GM12878 (cell line): ENCODE data around the gene USP46. TPM values are rescaled to one million over a fixed set of nuclear protein-coding genes. Genes with fewer than 3 reads are reported as not detected.

Experiments used
- ATAC-seq: fragments of 200-7000 bp; cut with Tn5 transposase; 3 replicates; pipeline ENCODE4 v1.9.1; 2020; ENCODE audit warnings: mild to moderate bottlenecking, moderate library complexity
- BruUV-seq: library from RNA; stranded (reverse); fragments of 400-500 nt; replicated peaks from 2 replicates; lab custom pipeline; 2021; lab: Mats Ljungman, UMichigan
- CTCF ChIA-PET: fragments of 300-600 bp; sonication (Branson Sonifier 250); formaldehyde crosslinking; extraction: SDS; loops from one replicate; lab custom pipeline; 2021; ENCODE audit warnings: inconsistent platforms; lab: Yijun Ruan, JAX
- POLR2A ChIA-PET: fragments of 350-600 bp; formaldehyde crosslinking; extraction: SDS; loops from one replicate; lab custom pipeline; 2021; ENCODE audit warnings: inconsistent platforms; lab: Charles Lee
- RAD21 ChIA-PET: fragments of 300-600 bp; sonication (Branson Sonifier 250); formaldehyde crosslinking; loops from one replicate; lab custom pipeline; 2023; ENCODE audit warnings: antibody characterized with exemption; ENCODE audit not compliant: unreplicated experiment; lab: Charles Lee
- SMC1A ChIA-PET: fragments of 300-600 bp; sonication (Branson Sonifier 250); formaldehyde crosslinking; loops from one replicate; lab custom pipeline; 2023; ENCODE audit not compliant: unreplicated experiment, uncharacterized antibody; lab: Charles Lee
- DNase-seq: peaks from one replicate; pipeline ENCODE4 v3.0.0-alpha.2; 2011; ENCODE audit warnings: low read depth, low spot score
- FAIRE-seq: peaks from 3 replicates; lab custom pipeline; 2011; peaks lifted over from hg19 to GRCh38; lab: Jason Lieb, UNC
- H2AFZ ChIP-seq: 2 replicates; pipeline ENCODE4 v1.6.0; 2011; ENCODE audit warnings: low read depth, low read length, control low read depth; ENCODE audit not compliant: control insufficient read depth
- H3K27ac ChIP-seq: 2 replicates; pipeline ENCODE4 v1.5.1; 2011; ENCODE audit warnings: control low read depth; ENCODE audit not compliant: control insufficient read depth, insufficient read depth
- H3K27me3 ChIP-seq, 2 experiments: replicated peaks in 1 of 2; 2 replicates each; pipeline versions ENCODE4 v1.6.0 to v1.6.1; 2011; ENCODE audit warnings: low read length in 1 of 2; ENCODE audit not compliant: control insufficient read depth in 2 of 2, insufficient read depth in 2 of 2
- H3K36me3 ChIP-seq, 2 experiments: 2 replicates each; pipeline ENCODE4 v1.5.1; 2011; ENCODE audit warnings: low read length in 1 of 2; ENCODE audit not compliant: control insufficient read depth in 2 of 2, insufficient read depth in 2 of 2
- H3K4me1 ChIP-seq: 2 replicates; pipeline ENCODE4 v1.6.1; 2011; ENCODE audit warnings: mild to moderate bottlenecking, low read length, moderate library complexity, mixed read lengths; ENCODE audit not compliant: control insufficient read depth, insufficient read depth
- H3K4me2 ChIP-seq: 2 replicates; pipeline ENCODE4 v1.6.0; 2011; ENCODE audit warnings: control low read depth; ENCODE audit not compliant: control insufficient read depth, insufficient read depth
- H3K4me3 ChIP-seq: fragments of 200-600 bp; sonication (generic); 2 replicates; pipeline ENCODE4 v1.5.1; 2016
- H3K79me2 ChIP-seq: 2 replicates; pipeline ENCODE4 v1.6.0; 2011; ENCODE audit warnings: low read length; ENCODE audit not compliant: control insufficient read depth, insufficient read depth
- H3K9ac ChIP-seq: 2 replicates; pipeline ENCODE4 v1.8.0; 2011; ENCODE audit warnings: low read length, control low read depth, mixed read lengths; ENCODE audit not compliant: control insufficient read depth, insufficient read depth
- H3K9me3 ChIP-seq: replicated peaks from 3 replicates; pipeline ENCODE4 v1.5.1; 2011; ENCODE audit warnings: mild to moderate bottlenecking, low read length; ENCODE audit not compliant: control insufficient read depth, insufficient read depth
- H4K20me1 ChIP-seq: 2 replicates; pipeline ENCODE4 v1.6.0; 2011; ENCODE audit not compliant: control insufficient read depth, insufficient read depth
- SUZ12 ChIP-seq: fragments of 200-600 bp; sonication (generic); IDR thresholded peaks from one replicate; pipeline ENCODE4 v1.6.1; 2018; ENCODE audit warnings: antibody characterized with exemption, mild to moderate bottlenecking; ENCODE audit not compliant: unreplicated experiment
- WGBS: methylation state at CpG from one replicate; pipeline ENCODE4 v1.1.6; 2016; ENCODE audit warnings: low lambda C conversion rate; ENCODE audit not compliant: insufficient replicate concordance, insufficient coverage; ENCODE audit errors: missing lambda C conversion rate; 5-methylcytosine and 5-hydroxymethylcytosine counted together
- in situ Hi-C: fragments of 300-500 bp; cut with MboI; formaldehyde crosslinking; loops from 9 replicates; pipeline ENCODE4 v1.14.3; 2018; ENCODE audit warnings: mixed read lengths
- intact Hi-C: fragments of 100-400 bp; cut with micrococcal nuclease; formaldehyde crosslinking; loops from one replicate; pipeline ENCODE4 v1.14.2; 2022; ENCODE audit not compliant: unreplicated experiment
- polyA plus RNA-seq, 11 experiments: library from polyadenylated mRNA; depleted of rRNA in 4 of 11; unstranded in 6 of 11; stranded (reverse) in 5 of 11; fragments of >200 nt; fragmentation: Nextera tagmentation in 4 of 11; fragmentation: Illumina TruSeq in 1 of 11; extraction: Ambion mirVana in 4 of 11; extraction: Trizol in 1 of 11; gene quantifications; 1 replicate in 1 of 11; 2 replicates in 10 of 11; pipeline versions ENCODE4 v1.2.1 to v1.2.3, GENCODE V29; 2011 to 2016; ENCODE audit warnings: inconsistent platforms in 2 of 11, missing spikeins in 2 of 11, low read depth in 1 of 11
- total RNA-seq, 4 experiments: library from RNA; depleted of rRNA in 3 of 4; stranded (reverse); fragments of >200 nt in 3 of 4; fragmentation: Illumina TruSeq in 1 of 4; extraction: Trizol in 1 of 4; gene quantifications; 2 replicates each; pipeline versions ENCODE4 v1.2.1 to v1.2.3, GENCODE V29; 2013 to 2021
- TF ChIP-seq, protein P1 (sequence below): IDR thresholded peaks from 2 replicates; pipeline ENCODE4 v1.6.1; 2012; ENCODE audit warnings: improper control_type of control experiment, low read depth, low read length; ENCODE audit not compliant: insufficient replicate concordance

The USP46 gene
- total and polyA plus RNA-seq, 10 of the 15 experiments (the other 5 are each of a cell fraction or from before 2014, with no cell fraction given), result 5.3 to 20.1 (median 12.0) TPM

DNA sequence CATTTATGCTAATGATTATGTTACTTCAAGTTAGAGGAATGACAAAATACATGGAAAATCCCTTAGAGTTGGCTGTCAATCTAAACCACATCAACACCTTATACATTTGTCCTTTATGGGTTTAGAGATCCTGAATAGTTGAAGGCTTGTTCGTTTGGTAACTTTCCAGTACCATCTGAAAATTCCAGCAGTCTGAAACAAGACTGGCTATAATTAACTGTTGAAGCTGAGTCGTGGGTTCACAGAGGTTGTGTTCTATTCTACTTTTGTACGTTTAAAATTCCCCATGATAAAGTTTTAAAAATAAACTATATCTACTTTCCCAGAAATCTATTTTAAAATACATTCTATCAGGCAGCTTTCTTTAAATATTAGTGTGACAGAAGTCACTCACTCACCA lies 73.0 kb downstream of the USP46 start:
- H3K4me1 ChIP-seq, result no peaks in the 10 kb centered on the region
- no peaks in the 10 kb centered on the region for H3K9me3 ChIP-seq
- TF ChIP-seq, protein P1, sequence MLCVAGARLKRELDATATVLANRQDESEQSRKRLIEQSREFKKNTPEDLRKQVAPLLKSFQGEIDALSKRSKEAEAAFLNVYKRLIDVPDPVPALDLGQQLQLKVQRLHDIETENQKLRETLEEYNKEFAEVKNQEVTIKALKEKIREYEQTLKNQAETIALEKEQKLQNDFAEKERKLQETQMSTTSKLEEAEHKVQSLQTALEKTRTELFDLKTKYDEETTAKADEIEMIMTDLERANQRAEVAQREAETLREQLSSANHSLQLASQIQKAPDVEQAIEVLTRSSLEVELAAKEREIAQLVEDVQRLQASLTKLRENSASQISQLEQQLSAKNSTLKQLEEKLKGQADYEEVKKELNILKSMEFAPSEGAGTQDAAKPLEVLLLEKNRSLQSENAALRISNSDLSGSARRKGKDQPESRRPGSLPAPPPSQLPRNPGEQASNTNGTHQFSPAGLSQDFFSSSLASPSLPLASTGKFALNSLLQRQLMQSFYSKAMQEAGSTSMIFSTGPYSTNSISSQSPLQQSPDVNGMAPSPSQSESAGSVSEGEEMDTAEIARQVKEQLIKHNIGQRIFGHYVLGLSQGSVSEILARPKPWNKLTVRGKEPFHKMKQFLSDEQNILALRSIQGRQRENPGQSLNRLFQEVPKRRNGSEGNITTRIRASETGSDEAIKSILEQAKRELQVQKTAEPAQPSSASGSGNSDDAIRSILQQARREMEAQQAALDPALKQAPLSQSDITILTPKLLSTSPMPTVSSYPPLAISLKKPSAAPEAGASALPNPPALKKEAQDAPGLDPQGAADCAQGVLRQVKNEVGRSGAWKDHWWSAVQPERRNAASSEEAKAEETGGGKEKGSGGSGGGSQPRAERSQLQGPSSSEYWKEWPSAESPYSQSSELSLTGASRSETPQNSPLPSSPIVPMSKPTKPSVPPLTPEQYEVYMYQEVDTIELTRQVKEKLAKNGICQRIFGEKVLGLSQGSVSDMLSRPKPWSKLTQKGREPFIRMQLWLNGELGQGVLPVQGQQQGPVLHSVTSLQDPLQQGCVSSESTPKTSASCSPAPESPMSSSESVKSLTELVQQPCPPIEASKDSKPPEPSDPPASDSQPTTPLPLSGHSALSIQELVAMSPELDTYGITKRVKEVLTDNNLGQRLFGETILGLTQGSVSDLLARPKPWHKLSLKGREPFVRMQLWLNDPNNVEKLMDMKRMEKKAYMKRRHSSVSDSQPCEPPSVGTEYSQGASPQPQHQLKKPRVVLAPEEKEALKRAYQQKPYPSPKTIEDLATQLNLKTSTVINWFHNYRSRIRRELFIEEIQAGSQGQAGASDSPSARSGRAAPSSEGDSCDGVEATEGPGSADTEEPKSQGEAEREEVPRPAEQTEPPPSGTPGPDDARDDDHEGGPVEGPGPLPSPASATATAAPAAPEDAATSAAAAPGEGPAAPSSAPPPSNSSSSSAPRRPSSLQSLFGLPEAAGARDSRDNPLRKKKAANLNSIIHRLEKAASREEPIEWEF, result no peak
- TF ChIP-seq SUZ12, result no peak
- H3K27ac ChIP-seq, result no peak overlapping the region
- 19% methylated on average over 3 of the region's 3 CpGs for WGBS
- no peaks in the 10 kb centered on the region for H4K20me1 ChIP-seq
- SMC1A ChIA-PET, result interaction anchor here (1.0 to 1.4 kb wide), 3 partner anchors 22 to 399 kb away, joined by 3 to 4 read pairs (median 3); no protein-coding TSS in a partner anchor
- in situ Hi-C loops (no loop called here), intact Hi-C loops (loop anchor here (5.0 to 10.0 kb wide), 2 partner anchors 211 to 396 kb away; no protein-coding TSS in a partner anchor)
- FAIRE-seq (no peak), DNase-seq (no peak), ATAC-seq (no peak)
- RAD21 ChIA-PET, result interaction anchor here (1.2 kb wide), 1 partner anchor 397 kb away, joined by 4 read pairs; no protein-coding TSS in a partner anchor
- no peaks in the 10 kb centered on the region for H3K79me2 ChIP-seq
- POLR2A ChIA-PET, result no interaction called here
- no peak overlapping the region for H2AFZ ChIP-seq
- CTCF ChIA-PET, result interaction anchor here (1.2 to 3.0 kb wide), 4 partner anchors 41 to 396 kb away, joined by 3 to 20 read pairs (median 10); no protein-coding TSS in a partner anchor
- no peak overlapping the region for H3K4me3 ChIP-seq
- H3K4me2 ChIP-seq, result no peak overlapping the region
- no peaks in the 10 kb centered on the region for H3K36me3 ChIP-seq
- H3K9ac ChIP-seq, result no peak overlapping the region
- no peaks in the 10 kb centered on the region for H3K27me3 ChIP-seq
- no TSS peak for BruUV-seq
